OCI-LY1 (cell line): ENCODE data around the gene ST3GAL2.

Experiments
- EZH2 ChIP-seq: fragments of 200-600 bp; sonication (generic), shearing (Covaris generic); IDR thresholded peaks from 2 replicates; pipeline ENCODE4 v1.8.0; 2017; ENCODE audit warnings: borderline replicate concordance, mixed run types, mild to moderate bottlenecking, antibody characterized with exemption, low read length, moderate library complexity, mixed read lengths
- TF ChIP-seq, protein P1 (sequence below): fragments of 200-600 bp; sonication (generic), shearing (Covaris generic); IDR thresholded peaks from 2 replicates; pipeline ENCODE4 v1.5.1; 2017; ENCODE audit warnings: mild to moderate bottlenecking, antibody characterized with exemption, low read length, moderate library complexity, mixed read lengths

GRCh38 chr16:70398177-70398743 is 40.6 kb downstream of the ST3GAL2 start:
- TF ChIP-seq, protein P1, sequence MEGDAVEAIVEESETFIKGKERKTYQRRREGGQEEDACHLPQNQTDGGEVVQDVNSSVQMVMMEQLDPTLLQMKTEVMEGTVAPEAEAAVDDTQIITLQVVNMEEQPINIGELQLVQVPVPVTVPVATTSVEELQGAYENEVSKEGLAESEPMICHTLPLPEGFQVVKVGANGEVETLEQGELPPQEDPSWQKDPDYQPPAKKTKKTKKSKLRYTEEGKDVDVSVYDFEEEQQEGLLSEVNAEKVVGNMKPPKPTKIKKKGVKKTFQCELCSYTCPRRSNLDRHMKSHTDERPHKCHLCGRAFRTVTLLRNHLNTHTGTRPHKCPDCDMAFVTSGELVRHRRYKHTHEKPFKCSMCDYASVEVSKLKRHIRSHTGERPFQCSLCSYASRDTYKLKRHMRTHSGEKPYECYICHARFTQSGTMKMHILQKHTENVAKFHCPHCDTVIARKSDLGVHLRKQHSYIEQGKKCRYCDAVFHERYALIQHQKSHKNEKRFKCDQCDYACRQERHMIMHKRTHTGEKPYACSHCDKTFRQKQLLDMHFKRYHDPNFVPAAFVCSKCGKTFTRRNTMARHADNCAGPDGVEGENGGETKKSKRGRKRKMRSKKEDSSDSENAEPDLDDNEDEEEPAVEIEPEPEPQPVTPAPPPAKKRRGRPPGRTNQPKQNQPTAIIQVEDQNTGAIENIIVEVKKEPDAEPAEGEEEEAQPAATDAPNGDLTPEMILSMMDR: no peak
- no peak for TF ChIP-seq EZH2
